PC-3 (cell line): Measurements from ENCODE around the gene ALOXE3. TPM values are rescaled to one million over a fixed set of nuclear protein-coding genes. Genes with fewer than 3 reads are reported as not detected.

Experiments
- ATAC-seq: fragments of 200-7000 bp; cut with Tn5 transposase; 2 replicates; pipeline ENCODE4 v1.9.1; 2020; ENCODE audit warnings: mild to moderate bottlenecking, moderate library complexity
- BruUV-seq: library from RNA; stranded (reverse); fragments of 400-500 nt; replicated peaks from 2 replicates; lab custom pipeline; 2021; lab: Mats Ljungman, UMichigan
- CTCF ChIA-PET: fragments of 300-600 bp; sonication (Branson Sonifier 250); formaldehyde crosslinking; loops from one replicate; lab custom pipeline; 2022; ENCODE audit warnings: antibody characterized with exemption; lab: Charles Lee
- POLR2A ChIA-PET: fragments of 300-600 bp; sonication (Branson Sonifier 250); formaldehyde crosslinking; loops from one replicate; lab custom pipeline; 2022; ENCODE audit warnings: antibody characterized with exemption; ENCODE audit not compliant: unreplicated experiment; lab: Charles Lee
- DNase-seq: peaks from one replicate; pipeline ENCODE4 v3.0.0-alpha.2; 2015
- H2AFZ ChIP-seq: fragments of 300-600 bp; sonication (generic); 2 replicates; pipeline ENCODE4 v1.6.0; 2016; ENCODE audit warnings: antibody characterized with exemption, low read length
- H3F3A ChIP-seq: fragments of 300-600 bp; sonication (generic); one replicate; pipeline ENCODE4 v1.6.0; 2017; ENCODE audit warnings: antibody characterized with exemption, low read length, control low read depth, mild to moderate bottlenecking; ENCODE audit not compliant: unreplicated experiment
- H3K27ac ChIP-seq: fragments of 300-600 bp; sonication (generic); 2 replicates; pipeline ENCODE4 v1.5.1; 2016; ENCODE audit warnings: mild to moderate bottlenecking, low read length
- H3K27me3 ChIP-seq: fragments of 300-600 bp; sonication (generic); 2 replicates; pipeline ENCODE4 v1.6.1; 2016; ENCODE audit warnings: low read length, mixed read lengths
- H3K36me3 ChIP-seq: fragments of 300-600 bp; sonication (generic); 2 replicates; pipeline ENCODE4 v1.6.1; 2016; ENCODE audit warnings: low read depth, mixed run types, low read length, mixed read lengths
- H3K4me1 ChIP-seq: fragments of 300-600 bp; sonication (generic); 2 replicates; pipeline ENCODE4 v1.5.1; 2016; ENCODE audit warnings: low read length; ENCODE audit not compliant: insufficient read depth
- H3K4me2 ChIP-seq: fragments of 300-600 bp; sonication (generic); 2 replicates; pipeline ENCODE4 v1.6.0; 2016; ENCODE audit warnings: low read length
- H3K4me3 ChIP-seq: fragments of 300-600 bp; sonication (generic); 2 replicates; pipeline ENCODE4 v1.5.1; 2016; ENCODE audit warnings: mild to moderate bottlenecking, low read length, mixed read lengths
- H3K79me2 ChIP-seq: fragments of 300-600 bp; sonication (generic); 2 replicates; pipeline ENCODE4 v1.6.1; 2017; ENCODE audit warnings: low read length, mixed read lengths
- H3K9ac ChIP-seq: fragments of 300-600 bp; sonication (generic); 2 replicates; pipeline ENCODE4 v1.6.0; 2016; ENCODE audit warnings: mild to moderate bottlenecking, low read length
- H3K9me2 ChIP-seq: fragments of 300-600 bp; sonication (generic); replicated peaks from 2 replicates; pipeline ENCODE4 v1.6.1; 2016; ENCODE audit warnings: mixed run types, low read length, mixed read lengths
- H3K9me3 ChIP-seq: fragments of 300-600 bp; sonication (generic); 2 replicates; pipeline ENCODE4 v1.6.1; 2016; ENCODE audit warnings: low read length, mixed read lengths
- H4K20me1 ChIP-seq: fragments of 300-600 bp; sonication (generic); 2 replicates; pipeline ENCODE4 v1.6.1; 2016; ENCODE audit warnings: low read length, mixed read lengths
- EZH2 ChIP-seq: fragments of 300-600 bp; sonication (generic); IDR thresholded peaks from one replicate; pipeline ENCODE4 v1.6.1; 2017; ENCODE audit warnings: antibody characterized with exemption, mild to moderate bottlenecking, low read length; ENCODE audit not compliant: unreplicated experiment
- EZH2phosphoT487 ChIP-seq: fragments of 300-600 bp; sonication (generic); IDR thresholded peaks from 2 replicates; pipeline ENCODE4 v1.6.1; 2018; ENCODE audit warnings: mild to moderate bottlenecking, antibody characterized with exemption, low read length, borderline replicate concordance
- intact Hi-C: fragments of 100-400 bp; cut with micrococcal nuclease; formaldehyde crosslinking; loops from 2 replicates; pipeline ENCODE4 v1.9.0; 2023
- total RNA-seq: library from RNA; depleted of rRNA; stranded (reverse); fragments of >200 nt; gene quantifications from 2 replicates; pipeline ENCODE4 v1.2.3, GENCODE V29; 2014
- TF ChIP-seq, protein P1 (sequence below): fragments of 300-600 bp; sonication (generic); conservative IDR thresholded peaks from 2 replicates; pipeline ENCODE4 v1.5.1; 2017; ENCODE audit warnings: antibody characterized with exemption, low read depth, mild to moderate bottlenecking, low read length

The ALOXE3 gene
- total RNA-seq, 1 experiment from 2014 or later, result 1.4 TPM

DNA sequence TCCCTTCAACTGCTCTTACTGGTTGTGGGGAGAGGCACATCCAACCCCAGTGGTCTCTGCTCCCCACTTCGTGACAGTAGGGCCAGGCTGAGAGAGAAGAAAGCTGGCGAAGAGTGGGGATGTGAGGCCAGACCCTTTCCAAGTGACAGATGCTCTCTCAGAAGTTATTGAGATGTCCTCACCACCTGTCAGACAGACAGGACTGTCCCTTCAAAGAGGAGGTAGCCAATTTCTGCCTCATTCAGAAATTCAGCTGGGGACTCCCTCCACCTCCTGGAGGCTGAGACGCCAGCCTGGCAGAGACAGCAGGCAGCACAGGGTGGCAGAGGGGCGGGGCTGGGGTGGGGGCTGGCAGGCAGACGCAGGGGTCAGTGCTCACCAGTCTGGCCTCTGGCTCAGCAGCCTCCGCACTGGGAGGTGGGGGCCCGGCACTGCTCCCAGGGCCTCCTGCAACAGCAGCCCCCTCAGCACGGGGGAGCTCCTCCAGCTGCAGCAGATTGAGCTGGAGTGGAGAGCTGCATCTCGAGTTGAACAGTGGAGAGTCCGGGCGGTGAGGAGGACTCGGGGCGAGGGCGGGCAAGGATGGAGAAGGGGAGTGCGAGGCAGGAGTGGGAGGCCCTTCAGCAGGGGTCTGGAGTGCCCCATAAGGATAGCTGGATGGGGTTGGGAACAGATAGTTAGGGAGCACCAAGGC, 24.7 kb upstream of the ALOXE3 start:
- Histone ChIP-seq H3K4me3 (no peak overlapping the region), H2AFZ (no peak overlapping the region), H3K4me1 (no peaks in the 10 kb centered on the region), H3F3A (no peaks in the 10 kb centered on the region), H3K4me2 (no peak overlapping the region), H3K27me3 (no peaks in the 10 kb centered on the region), H3K79me2 (no peaks in the 10 kb centered on the region), H4K20me1 (no peaks in the 10 kb centered on the region), H3K36me3 (no peaks in the 10 kb centered on the region), H3K9ac (no peak overlapping the region), H3K27ac (no peak overlapping the region), H3K9me2 (no peaks in the 10 kb centered on the region), H3K9me3 (no peaks in the 10 kb centered on the region)
- BruUV-seq, result no TSS peak
- ChIA-PET POLR2A (no interaction called here), CTCF (no interaction called here)
- TF ChIP-seq, protein P1, sequence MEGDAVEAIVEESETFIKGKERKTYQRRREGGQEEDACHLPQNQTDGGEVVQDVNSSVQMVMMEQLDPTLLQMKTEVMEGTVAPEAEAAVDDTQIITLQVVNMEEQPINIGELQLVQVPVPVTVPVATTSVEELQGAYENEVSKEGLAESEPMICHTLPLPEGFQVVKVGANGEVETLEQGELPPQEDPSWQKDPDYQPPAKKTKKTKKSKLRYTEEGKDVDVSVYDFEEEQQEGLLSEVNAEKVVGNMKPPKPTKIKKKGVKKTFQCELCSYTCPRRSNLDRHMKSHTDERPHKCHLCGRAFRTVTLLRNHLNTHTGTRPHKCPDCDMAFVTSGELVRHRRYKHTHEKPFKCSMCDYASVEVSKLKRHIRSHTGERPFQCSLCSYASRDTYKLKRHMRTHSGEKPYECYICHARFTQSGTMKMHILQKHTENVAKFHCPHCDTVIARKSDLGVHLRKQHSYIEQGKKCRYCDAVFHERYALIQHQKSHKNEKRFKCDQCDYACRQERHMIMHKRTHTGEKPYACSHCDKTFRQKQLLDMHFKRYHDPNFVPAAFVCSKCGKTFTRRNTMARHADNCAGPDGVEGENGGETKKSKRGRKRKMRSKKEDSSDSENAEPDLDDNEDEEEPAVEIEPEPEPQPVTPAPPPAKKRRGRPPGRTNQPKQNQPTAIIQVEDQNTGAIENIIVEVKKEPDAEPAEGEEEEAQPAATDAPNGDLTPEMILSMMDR, result no peak
- no peak for TF ChIP-seq EZH2
- intact Hi-C loops, result no loop called here
- no peak for DNase-seq
- no peak for ATAC-seq

DNA sequence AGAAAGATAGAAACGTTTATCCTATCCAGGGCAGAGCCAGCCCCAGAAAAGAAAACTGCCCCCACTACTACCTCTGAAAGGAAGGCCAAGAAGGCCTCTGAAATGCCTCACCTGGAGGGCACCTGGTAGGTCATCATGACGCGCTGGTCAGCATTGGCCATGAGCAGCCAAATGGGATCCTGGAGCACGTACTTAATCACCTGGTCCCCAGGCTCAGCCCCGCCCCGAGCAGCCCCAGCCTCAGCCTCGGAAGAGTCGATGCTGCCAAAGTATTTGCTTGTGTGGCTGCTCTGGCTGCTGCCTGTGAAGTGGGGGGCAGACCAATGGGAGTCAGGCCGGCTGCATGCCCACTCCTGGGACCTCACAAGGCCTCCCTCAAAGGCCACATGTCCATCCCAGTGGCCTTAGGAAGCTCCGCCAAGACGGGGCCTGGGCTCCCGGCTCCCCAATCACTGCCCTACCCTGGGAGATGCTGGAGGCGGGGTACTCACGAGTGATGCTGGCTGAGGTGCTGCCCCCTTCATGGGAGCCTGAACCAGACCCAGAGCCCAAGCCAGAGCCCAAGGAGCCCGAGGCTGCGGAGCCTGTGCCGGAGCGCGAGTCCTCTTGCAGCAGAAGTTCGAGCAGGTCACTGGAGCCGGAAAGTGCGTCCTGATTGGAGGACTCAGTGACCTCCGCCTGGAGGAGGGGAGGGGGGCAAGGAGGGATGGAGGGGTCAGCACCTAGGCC, 24.0 kb upstream of the ALOXE3 start:
- H3K4me2 ChIP-seq, result no peak overlapping the region
- no peak overlapping the region for H3K4me3 ChIP-seq
- H3F3A ChIP-seq, result no peaks in the 10 kb centered on the region
- intact Hi-C loops, result no loop called here
- BruUV-seq, result no TSS peak
- no peak overlapping the region for H3K9ac ChIP-seq
- H3K27me3 ChIP-seq, result no peaks in the 10 kb centered on the region
- DNase-seq (no peak), ATAC-seq (no peak)
- TF ChIP-seq EZH2 (no peak), EZH2phosphoT487 (no peak)
- TF ChIP-seq, protein P1, result no peak
- no peaks in the 10 kb centered on the region for H3K9me3 ChIP-seq
- POLR2A ChIA-PET, result no interaction called here
- no peaks in the 10 kb centered on the region for H4K20me1 ChIP-seq
- H3K27ac ChIP-seq, result no peak overlapping the region
- no peaks in the 10 kb centered on the region for H3K36me3 ChIP-seq
- H3K79me2 ChIP-seq, result no peaks in the 10 kb centered on the region
- CTCF ChIA-PET, result no interaction called here
- H2AFZ ChIP-seq, result no peak overlapping the region
- no peaks in the 10 kb centered on the region for H3K9me2 ChIP-seq
- peaks cover 5% of the 10 kb centered on the region for H3K4me1 ChIP-seq

DNA sequence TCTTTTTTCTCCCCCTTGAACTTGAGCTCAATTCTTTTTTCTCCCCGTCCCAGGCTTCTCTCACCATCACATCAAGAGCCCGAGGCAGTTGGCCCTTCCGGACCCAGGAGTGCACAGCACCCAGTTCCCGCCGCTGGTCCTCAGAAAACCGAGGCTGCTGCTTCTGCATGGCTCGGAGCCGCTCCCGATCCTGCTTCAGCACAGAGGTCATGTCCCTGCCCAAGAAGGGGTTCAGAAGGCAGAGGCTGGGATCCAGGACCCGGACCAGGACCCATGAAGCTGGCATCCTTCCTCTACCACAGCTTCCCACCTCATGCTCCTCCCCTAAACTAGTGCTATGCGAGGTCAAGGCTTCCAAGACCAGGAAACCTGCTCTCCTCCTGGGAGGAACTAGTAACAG, 23.4 kb upstream of the ALOXE3 start:
- Histone ChIP-seq H3K27ac (no peak overlapping the region), H3K4me3 (no peak overlapping the region), H3K4me1 (peaks cover 6% of the 10 kb centered on the region), H3K9me3 (no peaks in the 10 kb centered on the region), H3K9me2 (no peaks in the 10 kb centered on the region), H3K36me3 (no peaks in the 10 kb centered on the region), H3K9ac (no peak overlapping the region), H2AFZ (no peak overlapping the region), H3K4me2 (no peak overlapping the region), H3K27me3 (no peaks in the 10 kb centered on the region), H4K20me1 (no peaks in the 10 kb centered on the region), H3F3A (no peaks in the 10 kb centered on the region), H3K79me2 (no peaks in the 10 kb centered on the region)
- TF ChIP-seq, protein P1, result no peak
- TF ChIP-seq EZH2phosphoT487, result no peak
- TF ChIP-seq EZH2, result no peak
- POLR2A ChIA-PET, result no interaction called here
- CTCF ChIA-PET, result no interaction called here
- DNase-seq (no peak), ATAC-seq (no peak)
- BruUV-seq, result no TSS peak
- intact Hi-C loops, result no loop called here
